ENCODE measurements around the gene POU2AF2.
"Not testable (repeated sequence)": the region's sequence is repeated elsewhere in the genome, so short reads cannot be mapped to it uniquely, and the experiment has no call there.

POU2AF2 gene

GRCh38 chr11:111285189-111286091 is 39.9 kb downstream of the POU2AF2 start:
- no peak for TF ChIP-seq CTCF (IDR thresholded peaks at IDR 0.05; ENCODE audit: extremely low read depth, insufficient read depth, missing control alignments)
- in situ Hi-C loops (cut with MboI; ENCODE audit: low pct_unique_long_range_greater_than_20kb, low sequenced_read_pairs, unreplicated experiment) = no loop called here
- no peak for DNase-seq (ENCODE audit: low spot score)

- DNase-seq (ENCODE audit: low spot score) = no peak
- TF ChIP-seq CTCF (IDR thresholded peaks at IDR 0.05; ENCODE audit: extremely low read depth, insufficient read depth, missing control alignments) = no peak
- in situ Hi-C loops (cut with MboI; ENCODE audit: low pct_unique_long_range_greater_than_20kb, low sequenced_read_pairs, unreplicated experiment) = no loop called here
Measured at GRCh38 chr11:111291764-111292163, 46.2 kb downstream of the POU2AF2 start.

- DNase-seq (ENCODE audit: low spot score); in situ Hi-C loops (cut with MboI; ENCODE audit: low pct_unique_long_range_greater_than_20kb, low sequenced_read_pairs, unreplicated experiment): not testable (repeated sequence)
Measured at GRCh38 chr11:111292408-111292807, 46.9 kb downstream of the POU2AF2 start.

GRCh38 chr11:111296196-111296595 is 50.7 kb downstream of the POU2AF2 start:
- DNase-seq (ENCODE audit: low spot score) = no peak
- no peak for TF ChIP-seq CTCF (IDR thresholded peaks at IDR 0.05; ENCODE audit: extremely low read depth, insufficient read depth, missing control alignments)
- in situ Hi-C loops (cut with MboI; ENCODE audit: low pct_unique_long_range_greater_than_20kb, low sequenced_read_pairs, unreplicated experiment) = no loop called here

- no peak for DNase-seq (ENCODE audit: low spot score)
- TF ChIP-seq CTCF (IDR thresholded peaks at IDR 0.05; ENCODE audit: extremely low read depth, insufficient read depth, missing control alignments) = no peak
- in situ Hi-C loops (cut with MboI; ENCODE audit: low pct_unique_long_range_greater_than_20kb, low sequenced_read_pairs, unreplicated experiment) = no loop called here
Measured at GRCh38 chr11:111297696-111298095, 52.2 kb downstream of the POU2AF2 start.

GRCh38 chr11:111298413-111299100 is 53.0 kb downstream of the POU2AF2 start, which contains the start of gene POU2AF3:
Gene POU2AF3 (plus strand): TSS chr11:111298546. CDS start chr11:111298582, 36 bp downstream.
- TF ChIP-seq CTCF (IDR thresholded peaks at IDR 0.05; ENCODE audit: extremely low read depth, insufficient read depth, missing control alignments) = peak; percentile 6
- in situ Hi-C loops (cut with MboI; ENCODE audit: low pct_unique_long_range_greater_than_20kb, low sequenced_read_pairs, unreplicated experiment) = no loop called here
- no peak for DNase-seq (ENCODE audit: low spot score)

Measured in GM13977 (cell line).